CD4-positive, alpha-beta T cell (primary cell): Measurements from ENCODE around the gene GRID2. TPM values are rescaled to one million over a fixed set of nuclear protein-coding genes. Genes with fewer than 3 reads are reported as not detected.

Experiments used
- ATAC-seq: fragments of 200-7000 bp; cut with Tn5 transposase; one replicate; pipeline ENCODE4 v1.10.0; 2022; ENCODE audit warnings: mild to moderate bottlenecking; ENCODE audit not compliant: poor library complexity
- CTCF ChIA-PET: fragments of 350-600 bp; sonication (Branson Sonifier 250); formaldehyde crosslinking; loops from one replicate; lab custom pipeline; 2021; ENCODE audit warnings: antibody characterized with exemption, inconsistent platforms; lab: Charles Lee
- POLR2A ChIA-PET: fragments of 350-600 bp; sonication (Branson Sonifier 250); formaldehyde crosslinking; loops from one replicate; lab custom pipeline; 2021; ENCODE audit warnings: antibody characterized with exemption, inconsistent platforms; lab: Charles Lee
- DNase-seq, 14 experiments: peaks; one replicate each; pipeline ENCODE4 v3.0.0-alpha.2; 2013 to 2020; ENCODE audit warnings: mixed read lengths in 2 of 14
- H3K27ac ChIP-seq, 2 donors: one replicate each; pipeline versions ENCODE4 v1.5.1 to v1.7.0; 2013; ENCODE audit warnings: low read length in 2 of 2, low read depth in 1 of 2, mild to moderate bottlenecking in 1 of 2
- H3K27me3 ChIP-seq, 2 experiments: 1 replicate in 1 of 2; 2 replicates in 1 of 2; pipeline versions ENCODE4 v1.6.1 to v1.7.0; 2013; ENCODE audit warnings: low read length in 2 of 2, control low read depth in 1 of 2, mild to moderate bottlenecking in 1 of 2, moderate library complexity in 1 of 2; ENCODE audit not compliant: insufficient read depth in 2 of 2, control insufficient read depth in 1 of 2
- H3K36me3 ChIP-seq: one replicate; pipeline ENCODE4 v1.6.1; 2013; ENCODE audit warnings: low read length, control low read depth; ENCODE audit not compliant: insufficient read depth
- H3K4me1 ChIP-seq: one replicate; pipeline ENCODE4 v1.6.1; 2013; ENCODE audit warnings: low read length, control low read depth; ENCODE audit not compliant: insufficient read depth
- H3K4me3 ChIP-seq: one replicate; pipeline ENCODE4 v1.5.1; 2013; ENCODE audit warnings: mild to moderate bottlenecking, low read length, moderate library complexity
- H3K9me3 ChIP-seq, 2 experiments: 1 replicate in 1 of 2; 2 replicates in 1 of 2; pipeline versions ENCODE4 v1.6.1 to v1.7.0; 2013; ENCODE audit warnings: low read length in 2 of 2, mild to moderate bottlenecking in 2 of 2, control low read depth in 1 of 2, moderate library complexity in 1 of 2; ENCODE audit not compliant: control insufficient read depth in 1 of 2, insufficient read depth in 1 of 2
- H3K27ac Mint-ChIP-seq: one replicate; pipeline ENCODE4 v1.8.0; 2020; ENCODE audit warnings: mixed read lengths
- H3K27me3 Mint-ChIP-seq: one replicate; pipeline ENCODE4 v1.8.0; 2021; ENCODE audit warnings: mixed read lengths
- H3K36me3 Mint-ChIP-seq: one replicate; pipeline ENCODE4 v1.8.0; 2021; ENCODE audit warnings: low read depth, mixed read lengths
- H3K4me1 Mint-ChIP-seq: one replicate; pipeline ENCODE4 v1.8.0; 2021; ENCODE audit warnings: low read depth, mixed read lengths
- H3K4me3 Mint-ChIP-seq: one replicate; pipeline ENCODE4 v1.8.0; 2020; ENCODE audit warnings: mild to moderate bottlenecking, mixed read lengths
- H3K9me3 Mint-ChIP-seq: one replicate; pipeline ENCODE4 v1.8.0; 2020; ENCODE audit warnings: mixed read lengths
- CTCF ChIP-seq: fragments of 200-600 bp; IDR thresholded peaks from one replicate; pipeline ENCODE4 v1.8.0; 2022; ENCODE audit warnings: antibody characterized with exemption, mild to moderate bottlenecking
- intact Hi-C, 2 experiments: fragments of 100-400 bp; cut with DNase I in 1 of 2; cut with micrococcal nuclease in 1 of 2; formaldehyde crosslinking; loops; one replicate each; pipeline versions ENCODE4 v1.15.1 to v1.9.0; 2023 to 2025; cut with DNase I, micrococcal nuclease
- total RNA-seq, 174 experiments: library from RNA in 2 of 174; stranded (reverse) in 2 of 174; gene quantifications; one replicate each; pipeline ENCODE4 v1.2.3 and lab custom pipeline; 2021 to 2026

GRID2 gene
- total RNA-seq, 2 experiments from 2014 or later, result not detected

GRCh38 chr4:93414041-93414550 is 1110.3 kb downstream of the GRID2 start:
- CTCF ChIA-PET, result no interaction called here
- intact Hi-C loops, result no loop called here
- DNase-seq (no peak), ATAC-seq (no peak)
- TF ChIP-seq CTCF, result no peak
- H3K9me3 Mint-ChIP-seq, result no peaks in the 10 kb centered on the region
- H3K4me1 ChIP-seq, result no peaks in the 10 kb centered on the region
- no peak overlapping the region for H3K4me3 ChIP-seq
- POLR2A ChIA-PET, result no interaction called here
- H3K27ac ChIP-seq, result no peak overlapping the region
- H3K27ac Mint-ChIP-seq, result no peak overlapping the region
- no peaks in the 10 kb centered on the region for H3K27me3 ChIP-seq
- H3K9me3 ChIP-seq, result no peaks in the 10 kb centered on the region
- no peaks in the 10 kb centered on the region for H3K4me1 Mint-ChIP-seq
- H3K36me3 Mint-ChIP-seq, result no peaks in the 10 kb centered on the region
- H3K27me3 Mint-ChIP-seq, result no peaks in the 10 kb centered on the region
- no peaks in the 10 kb centered on the region for H3K36me3 ChIP-seq
- no peak overlapping the region for H3K4me3 Mint-ChIP-seq

GRCh38 chr4:93416344-93417128 is 1112.8 kb downstream of the GRID2 start:
- intact Hi-C loops, result no loop called here
- no peaks in the 10 kb centered on the region for H3K9me3 Mint-ChIP-seq
- H3K4me1 ChIP-seq, result no peaks in the 10 kb centered on the region
- no peaks in the 10 kb centered on the region for H3K4me1 Mint-ChIP-seq
- TF ChIP-seq CTCF, result no peak
- H3K36me3 Mint-ChIP-seq, result no peaks in the 10 kb centered on the region
- no peak overlapping the region for H3K27ac ChIP-seq
- H3K27ac Mint-ChIP-seq, result no peak overlapping the region
- ChIA-PET POLR2A (no interaction called here), CTCF (no interaction called here)
- H3K27me3 Mint-ChIP-seq, result no peaks in the 10 kb centered on the region
- H3K4me3 ChIP-seq, result no peak overlapping the region
- no peaks in the 10 kb centered on the region for H3K36me3 ChIP-seq
- ATAC-seq (no peak), DNase-seq (no peak)
- no peak overlapping the region for H3K4me3 Mint-ChIP-seq
- H3K27me3 ChIP-seq, result no peaks in the 10 kb centered on the region
- H3K9me3 ChIP-seq, result no peaks in the 10 kb centered on the region

GRCh38 chr4:93431371-93431770 is 1127.6 kb downstream of the GRID2 start:
- H3K9me3 Mint-ChIP-seq, result peaks cover 12% of the 10 kb centered on the region
- no peak overlapping the region for H3K4me3 Mint-ChIP-seq
- H3K36me3 Mint-ChIP-seq, result no peaks in the 10 kb centered on the region
- ChIA-PET POLR2A (no interaction called here), CTCF (no interaction called here)
- Histone ChIP-seq H3K27ac (no peak overlapping the region), H3K4me1 (no peaks in the 10 kb centered on the region), H3K36me3 (no peaks in the 10 kb centered on the region), H3K9me3 (no peaks in the 10 kb centered on the region), H3K27me3 (no peaks in the 10 kb centered on the region), H3K4me3 (no peak overlapping the region)
- intact Hi-C loops, result no loop called here
- ATAC-seq (no peak), DNase-seq (no peak)
- no peak for TF ChIP-seq CTCF
- no peak overlapping the region for H3K27ac Mint-ChIP-seq
- H3K4me1 Mint-ChIP-seq, result no peaks in the 10 kb centered on the region
- no peaks in the 10 kb centered on the region for H3K27me3 Mint-ChIP-seq
